ENCODE results near the gene PBX3. TPM values are rescaled to one million over a fixed set of nuclear protein-coding genes. Genes with fewer than 3 reads are reported as not detected.

The PBX3 gene
- total and polyA plus RNA-seq, 9 of the 15 experiments (the other 6 are each of a cell fraction or from before 2014, with no cell fraction given): 0.14 to 5.8 (median 0.92) TPM

DNA sequence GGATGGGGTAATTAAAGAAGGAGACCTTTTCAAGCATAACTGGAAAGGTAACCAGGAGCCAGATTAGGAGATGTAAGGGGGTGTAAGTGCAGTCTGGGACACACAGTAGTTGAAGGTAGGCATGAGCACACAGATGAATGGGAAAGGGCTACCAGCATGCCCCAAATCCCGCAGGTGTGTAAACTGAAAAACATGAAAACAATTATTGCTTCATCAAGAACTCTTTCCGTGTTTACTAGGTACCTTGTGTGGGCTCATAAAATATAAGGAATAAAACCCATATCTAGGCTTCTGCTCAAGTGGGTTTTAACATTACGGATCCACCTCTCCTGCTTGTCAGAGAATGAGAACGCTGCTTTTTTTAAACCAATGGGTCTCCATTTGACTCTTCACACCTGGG lies 41.3 kb upstream of the PBX3 start:
- WGBS (ENCODE audit: insufficient coverage, low coverage, missing lambda C conversion rate): 37% methylated on average over 4 of the region's 4 CpGs
- intact Hi-C loops (cut with micrococcal nuclease) (loop anchor here (5.0 kb wide), 2 partner anchors 41 to 74 kb away; partner anchors contain the start of gene PBX3), in situ Hi-C loops (cut with MboI) (no loop called here)
- no peak overlapping the region; the same call in 2 of the 3 replicates for H3K27ac ChIP-seq (ENCODE audit: extremely low read depth, low read depth, low read length)
- BruUV-seq (replicated peaks): no TSS peak
- ChIA-PET POLR2A (interaction anchor here (0.5 to 1.1 kb wide), 3 partner anchors 28 to 1732 kb away, joined by 3 to 4 read pairs (median 4); no protein-coding TSS in a partner anchor), CTCF (ENCODE audit: low intra/inter-chr PET ratio) (no interaction called here)
- peaks cover 5 to 13% of the 10 kb centered on the region in 2 experiments; a peak in 4 of 5 replicates for H3K4me1 ChIP-seq (replicated peaks in 1 of 2; ENCODE audit: control insufficient read depth in 2 of 2, insufficient read depth in 2 of 2, low read length in 2 of 2)
- peaks cover 49% of the 10 kb centered on the region for H3K79me2 ChIP-seq (ENCODE audit: control insufficient read depth, insufficient read depth, low read length)
- no peaks in the 10 kb centered on the region; a peak in 2 of 5 replicates for H3K27me3 ChIP-seq (ENCODE audit: control insufficient read depth in 2 of 2, insufficient read depth in 2 of 2, low read length in 2 of 2)
- no peaks in the 10 kb centered on the region for H3K9me1 ChIP-seq (ENCODE audit: control insufficient read depth, insufficient read depth, low read length)
- H3K9ac ChIP-seq (ENCODE audit: insufficient read depth in 1 of 2, low read depth in 2 of 2, low read length in 2 of 2): peak overlapping the region; percentile 92 to 96; a peak in 3 of 4 replicates
- no peak for FAIRE-seq
- peak overlapping the region; percentile 99 for H3K4me3 ChIP-seq
- no peaks in the 10 kb centered on the region for H3K9me3 ChIP-seq (replicated peaks; ENCODE audit: control insufficient read depth, insufficient read depth, low read depth, low read length)
- H4K20me1 ChIP-seq (replicated peaks; ENCODE audit: control insufficient read depth, insufficient read depth, low read length): no peaks in the 10 kb centered on the region
- DNase-seq (ENCODE audit: extremely low read depth in 1 of 4, low spot score in 3 of 4): no peak
- H3K36me3 ChIP-seq (ENCODE audit: control insufficient read depth, insufficient read depth, low read length): 0 out of 3 replicates have a peak, but pooled peaks cover 3% of the 10 kb centered on the region
- ATAC-seq: no peak
- TF ChIP-seq ETS2 (tag; IDR thresholded peaks at IDR 0.05; ENCODE audit: borderline replicate concordance, poor library complexity, severe bottlenecking): no peak
- TF ChIP-seq CEBPG (CRISPR knock-in tag; IDR thresholded peaks at IDR 0.05): no peak
- TF ChIP-seq CEBPG (tag; conservative IDR thresholded peaks at IDR 0.05 in 1 of 2, IDR thresholded peaks at IDR 0.05 in 1 of 2): peak; percentile 47 to 65; a peak in 3 of 4 replicates
- TF ChIP-seq CEBPB (tag; IDR thresholded peaks at IDR 0.05): peak; percentile 36; the same call in 1 of the 2 replicates
- peak overlapping the region; percentile 95 for H3K4me2 ChIP-seq (ENCODE audit: insufficient read depth, low read length)
- H2AFZ ChIP-seq (ENCODE audit: low read depth, low read length): no peak overlapping the region
